Neural cell (in vitro differentiated cells): ENCODE results near the gene SEC31A. TPM values are rescaled to one million over a fixed set of nuclear protein-coding genes. Genes with fewer than 3 reads are reported as not detected.
"Not testable (repeated sequence)": the region's sequence is repeated elsewhere in the genome, so short reads cannot be mapped to it uniquely, and the experiment has no call there.

Experiments
- H2AFZ ChIP-seq: fragments of 200-600, 300-800 bp; sonication (generic), shearing (Covaris generic); 2 replicates; pipeline ENCODE4 v1.6.0; 2014; ENCODE audit warnings: low read depth, mild to moderate bottlenecking, antibody characterized with exemption, low read length, moderate library complexity
- H3F3A ChIP-seq: fragments of 200-600 bp; shearing (Covaris generic); 2 replicates; pipeline ENCODE4 v1.6.1; 2016; ENCODE audit warnings: mild to moderate bottlenecking, moderate library complexity, mixed read lengths, antibody characterized with exemption, low read length; ENCODE audit not compliant: insufficient read depth, poor library complexity, severe bottlenecking
- H3K27ac ChIP-seq: fragments of 200-600, 300-800 bp; sonication (generic), shearing (Covaris generic); 2 replicates; pipeline ENCODE4 v1.5.1; 2014; ENCODE audit warnings: mild to moderate bottlenecking, low read length, moderate library complexity
- H3K27me3 ChIP-seq: fragments of 300-800, 200-600 bp; sonication (generic), shearing (Covaris generic); 2 replicates; pipeline ENCODE4 v1.6.0; 2014; ENCODE audit warnings: mild to moderate bottlenecking, low read depth, low read length, moderate library complexity; ENCODE audit not compliant: insufficient read depth
- H3K36me3 ChIP-seq: fragments of 300-800, 200-600 bp; sonication (generic), shearing (Covaris generic); 2 replicates; pipeline ENCODE4 v1.5.1; 2014; ENCODE audit warnings: mild to moderate bottlenecking, antibody characterized with exemption, low read length, moderate library complexity; ENCODE audit not compliant: insufficient read depth
- H3K4me2 ChIP-seq: fragments of 300-800, 200-600 bp; sonication (generic), shearing (Covaris generic); 2 replicates; pipeline ENCODE4 v1.6.0; 2014; ENCODE audit warnings: mild to moderate bottlenecking, low read length
- H3K4me3 ChIP-seq: fragments of 300-800, 200-600 bp; sonication (generic), shearing (Covaris generic); 2 replicates; pipeline ENCODE4 v1.5.1; 2014; ENCODE audit warnings: mild to moderate bottlenecking, low read length, moderate library complexity
- H3K79me2 ChIP-seq: fragments of 200-600 bp; shearing (Covaris generic); replicated peaks from 2 replicates; pipeline ENCODE4 v1.6.0; 2014; ENCODE audit warnings: mild to moderate bottlenecking, low read length, moderate library complexity; ENCODE audit not compliant: insufficient read depth
- H3K9ac ChIP-seq: fragments of 300-800, 200-600 bp; sonication (generic), shearing (Covaris generic); 2 replicates; pipeline ENCODE4 v1.6.1; 2016; ENCODE audit warnings: mild to moderate bottlenecking, low read length, mixed read lengths
- H3K9me2 ChIP-seq: fragments of 200-600 bp; shearing (Covaris generic); 2 replicates; pipeline ENCODE4 v1.6.1; 2016; ENCODE audit warnings: mild to moderate bottlenecking, low read length, mixed read lengths; ENCODE audit not compliant: insufficient read depth
- H3K9me3 ChIP-seq: fragments of 200-600, 300-800 bp; sonication (generic), shearing (Covaris generic); 2 replicates; pipeline ENCODE4 v1.6.1; 2016; ENCODE audit warnings: mild to moderate bottlenecking, mixed run types, low read length, moderate library complexity, mixed read lengths
- H4K20me1 ChIP-seq: fragments of 200-600 bp; shearing (Covaris generic); 2 replicates; pipeline ENCODE4 v1.6.1; 2016; ENCODE audit warnings: mild to moderate bottlenecking, mixed run types; ENCODE audit not compliant: insufficient read depth
- CTCF ChIP-seq: fragments of 450-650 bp; IDR thresholded peaks from 2 replicates; pipeline ENCODE4 v1.5.1; 2014; ENCODE audit warnings: antibody characterized with exemption, mild to moderate bottlenecking, moderate library complexity; ENCODE audit not compliant: poor library complexity, severe bottlenecking
- EP300 ChIP-seq: fragments of 450-650 bp; conservative IDR thresholded peaks from 2 replicates; pipeline ENCODE4 v1.6.1; 2014; ENCODE audit warnings: antibody characterized with exemption, mild to moderate bottlenecking, moderate library complexity; ENCODE audit not compliant: poor library complexity, severe bottlenecking
- EZH2 ChIP-seq: fragments of 200-600, 300-800 bp; shearing (Covaris generic), sonication (generic); IDR thresholded peaks from 2 replicates; pipeline ENCODE4 v1.6.1; 2014; ENCODE audit warnings: antibody characterized with exemption, low read length, borderline replicate concordance, mild to moderate bottlenecking; ENCODE audit not compliant: insufficient read depth, poor library complexity, severe bottlenecking
- POLR2AphosphoS5 ChIP-seq: IDR thresholded peaks from 2 replicates; pipeline ENCODE4 v1.6.1; 2012
- RAD21 ChIP-seq: fragments of 450-650 bp; conservative IDR thresholded peaks from 2 replicates; pipeline ENCODE4 v1.6.1; 2014; ENCODE audit warnings: antibody characterized with exemption, mild to moderate bottlenecking, moderate library complexity
- REST ChIP-seq: IDR thresholded peaks from 2 replicates; pipeline ENCODE4 v1.6.1; 2012; ENCODE audit warnings: borderline replicate concordance
- SMC3 ChIP-seq: fragments of 450-650 bp; conservative IDR thresholded peaks from 2 replicates; pipeline ENCODE4 v1.6.1; 2014; ENCODE audit warnings: antibody characterized with exemption, mild to moderate bottlenecking, moderate library complexity; ENCODE audit not compliant: poor library complexity
- TAF1 ChIP-seq: IDR thresholded peaks from 2 replicates; pipeline ENCODE4 v1.6.1; 2012; ENCODE audit warnings: low read depth
- polyA plus RNA-seq: library from polyadenylated mRNA; depleted of rRNA; stranded (reverse); fragments of >200 nt; gene quantifications from 2 replicates; pipeline ENCODE4 v1.2.3, GENCODE V29; 2014

The SEC31A gene
- polyA plus RNA-seq, 1 donor from 2014 or later, result 139 TPM

GRCh38 chr4:82864336-82864979 lies 26.5 kb downstream of the SEC31A start:
- H3K27ac ChIP-seq, result no peak overlapping the region
- H3K4me2 ChIP-seq, result no peak overlapping the region
- no peaks in the 10 kb centered on the region for H3F3A ChIP-seq
- H3K9me2 ChIP-seq, result no peaks in the 10 kb centered on the region
- H3K4me3 ChIP-seq, result no peak overlapping the region
- no peak overlapping the region for H2AFZ ChIP-seq
- H4K20me1 ChIP-seq, result no peaks in the 10 kb centered on the region
- no peak for TF ChIP-seq REST
- TF ChIP-seq RAD21, result no peak
- TF ChIP-seq POLR2AphosphoS5, result no peak
- TF ChIP-seq EP300, result no peak
- TF ChIP-seq CTCF, result no peak
- TF ChIP-seq SMC3, result no peak
- TF ChIP-seq EZH2, result no peak
- no peak overlapping the region for H3K9ac ChIP-seq
- H3K79me2 ChIP-seq, result no peaks in the 10 kb centered on the region
- H3K9me3 ChIP-seq, result no peaks in the 10 kb centered on the region
- H3K36me3 ChIP-seq, result peaks cover 10% of the 10 kb centered on the region
- no peaks in the 10 kb centered on the region for H3K27me3 ChIP-seq

- H3K9me3 ChIP-seq, result no peaks in the 10 kb centered on the region
- no peaks in the 10 kb centered on the region for H3F3A ChIP-seq
- TF ChIP-seq CTCF (no peak), EP300 (no peak), TAF1 (no peak), SMC3 (no peak), EZH2 (no peak)
- H3K4me3 ChIP-seq, result no peak overlapping the region
- H3K4me2 ChIP-seq, result no peak overlapping the region
- H2AFZ ChIP-seq, result no peak overlapping the region
- H3K79me2 ChIP-seq, result no peaks in the 10 kb centered on the region
- H3K27me3 ChIP-seq, result no peaks in the 10 kb centered on the region
- no peaks in the 10 kb centered on the region for H4K20me1 ChIP-seq
- no peak overlapping the region for H3K27ac ChIP-seq
- H3K9me2 ChIP-seq, result no peaks in the 10 kb centered on the region
- H3K36me3 ChIP-seq, result peaks cover 10% of the 10 kb centered on the region
- no peak overlapping the region for H3K9ac ChIP-seq
Observed at GRCh38 chr4:82861529-82861928, 29.4 kb downstream of the SEC31A start.

GRCh38 chr4:82860487-82860886 lies 30.5 kb downstream of the SEC31A start:
- not testable (repeated sequence) for H2AFZ ChIP-seq, H3K9ac ChIP-seq, H3F3A ChIP-seq, H3K79me2 ChIP-seq, H3K27me3 ChIP-seq, H4K20me1 ChIP-seq, H3K9me2 ChIP-seq, H3K4me3 ChIP-seq, H3K9me3 ChIP-seq, H3K4me2 ChIP-seq, H3K27ac ChIP-seq
- peaks cover 10% of the 10 kb centered on the region for H3K36me3 ChIP-seq
